SK-N-MC (cell line): Measurements from ENCODE around the gene CNGA2.

ENCODE experiments used
- EZH2 ChIP-seq: fragments of 200-600 bp; sonication (generic); IDR thresholded peaks from one replicate; pipeline ENCODE4 v1.6.1; 2017; ENCODE audit warnings: antibody characterized with exemption
- FOXP2 ChIP-seq: optimal IDR thresholded peaks from 2 replicates; pipeline ENCODE3; 2011; ENCODE audit warnings: mild to moderate bottlenecking, moderate library complexity; ENCODE audit not compliant: insufficient read depth; ENCODE audit errors: extremely low read length, control extremely low read depth
- POLR2AphosphoS5 ChIP-seq: IDR thresholded peaks from 2 replicates; pipeline ENCODE4 v1.6.1; 2012; ENCODE audit warnings: mild to moderate bottlenecking, low read depth, low read length, borderline replicate concordance

- TF ChIP-seq EZH2, result no peak
- TF ChIP-seq POLR2AphosphoS5, result no peak
- no peak for TF ChIP-seq FOXP2
These were observed 12.0 kb downstream of the CNGA2 start for GRCh38 chrX:151746502-151746901.
